HG03442 (cell line): ENCODE data around the gene EFHC1.
"Not testable (repeated sequence)": the region's sequence is repeated elsewhere in the genome, so short reads cannot be mapped to it uniquely, and the experiment has no call there.

ENCODE experiments used
- ATAC-seq: cut with Tn5 transposase; IDR thresholded peaks from one replicate; pipeline ENCODE4 v1.9.1; 2021; ENCODE audit warnings: mild to moderate bottlenecking, moderate library complexity; ENCODE audit not compliant: unreplicated experiment

The EFHC1 gene

DNA sequence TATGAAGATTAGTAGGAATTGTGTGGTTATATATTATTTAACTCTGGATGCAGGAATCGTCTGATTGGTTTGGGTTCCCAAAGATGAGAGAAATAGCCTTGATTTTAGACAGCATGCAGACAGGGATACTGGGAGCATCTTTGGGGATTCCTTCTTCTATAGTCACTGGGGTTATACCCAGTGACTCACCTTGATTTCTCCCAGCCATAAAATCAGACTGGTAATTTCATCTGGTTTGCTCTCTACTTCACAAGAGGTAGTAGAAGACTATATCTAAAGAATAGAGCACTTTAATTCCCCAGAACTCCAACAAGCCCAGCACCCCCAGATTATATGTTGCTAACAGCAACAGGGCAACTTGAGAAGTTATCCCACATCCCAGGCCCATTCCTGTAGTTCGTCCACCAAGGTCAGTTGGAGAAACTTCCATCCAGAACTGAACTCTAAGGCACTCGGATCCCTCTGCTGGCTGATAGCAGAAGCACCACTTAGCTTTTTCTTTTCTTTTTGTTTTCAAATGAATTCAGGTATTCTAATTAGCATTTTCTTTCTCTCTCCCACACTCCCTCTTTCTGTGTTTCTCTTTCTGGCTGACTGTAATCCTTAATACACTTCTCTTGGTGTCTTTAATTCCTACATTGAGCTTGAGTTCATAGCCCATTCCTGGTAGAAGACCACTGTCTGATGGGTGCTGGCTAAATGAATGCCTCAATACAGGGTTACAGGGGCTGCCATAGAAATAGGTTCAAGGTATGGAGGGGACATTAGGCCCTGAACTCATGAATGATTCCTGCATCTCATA is 20.4 kb upstream of the EFHC1 start:
- ATAC-seq: no peak

DNA sequence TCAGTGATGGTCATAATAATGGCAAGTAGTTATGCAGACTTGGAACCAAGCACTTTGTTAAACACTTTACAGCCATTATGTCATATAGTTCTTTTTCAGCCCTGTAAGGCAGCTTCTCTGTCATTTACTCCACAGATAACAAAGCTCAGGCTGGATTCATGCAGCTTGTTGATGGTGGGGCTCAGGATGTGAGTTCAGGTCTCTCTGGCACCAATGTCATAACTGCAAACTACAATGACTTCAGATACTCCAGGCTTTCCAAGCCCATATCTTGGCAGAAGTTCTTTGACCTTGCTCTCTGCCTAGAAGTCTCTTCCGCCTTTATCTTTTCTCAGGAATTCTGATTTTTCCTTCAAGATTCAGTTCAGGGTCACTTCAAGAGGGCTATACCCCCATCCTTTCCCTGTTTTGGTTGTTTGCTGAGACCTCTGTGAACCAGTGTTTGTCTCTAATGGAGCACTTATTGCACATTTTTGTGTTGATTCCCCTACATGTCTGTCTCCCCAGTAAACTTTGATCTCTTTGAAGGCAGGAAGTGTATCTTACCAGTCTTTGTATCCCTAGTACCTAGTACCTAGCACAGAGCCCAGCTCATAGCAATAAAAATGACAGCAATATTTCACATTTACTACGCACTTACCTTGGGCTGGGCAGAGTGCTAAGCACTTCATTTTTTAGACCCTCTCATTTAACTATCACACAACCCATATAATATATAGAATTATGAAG is 19.7 kb upstream of the EFHC1 start:
- no peak for ATAC-seq

DNA sequence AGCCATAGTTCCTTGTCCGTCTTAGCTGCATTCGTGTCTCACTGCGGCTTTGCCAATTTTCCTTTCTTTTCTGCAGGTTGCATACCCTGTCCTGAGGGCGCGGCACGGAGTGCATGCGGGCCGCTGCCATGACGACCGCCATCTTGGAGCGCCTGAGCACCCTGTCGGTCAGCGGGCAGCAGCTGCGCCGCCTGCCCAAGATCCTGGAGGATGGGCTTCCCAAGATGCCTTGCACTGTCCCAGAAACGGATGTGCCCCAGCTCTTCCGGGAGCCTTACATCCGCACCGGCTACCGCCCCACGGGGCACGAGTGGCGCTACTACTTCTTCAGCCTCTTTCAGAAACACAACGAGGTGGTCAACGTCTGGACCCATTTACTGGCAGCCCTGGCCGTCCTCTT is 17.1 kb upstream of the EFHC1 start:
- no peak for ATAC-seq

DNA sequence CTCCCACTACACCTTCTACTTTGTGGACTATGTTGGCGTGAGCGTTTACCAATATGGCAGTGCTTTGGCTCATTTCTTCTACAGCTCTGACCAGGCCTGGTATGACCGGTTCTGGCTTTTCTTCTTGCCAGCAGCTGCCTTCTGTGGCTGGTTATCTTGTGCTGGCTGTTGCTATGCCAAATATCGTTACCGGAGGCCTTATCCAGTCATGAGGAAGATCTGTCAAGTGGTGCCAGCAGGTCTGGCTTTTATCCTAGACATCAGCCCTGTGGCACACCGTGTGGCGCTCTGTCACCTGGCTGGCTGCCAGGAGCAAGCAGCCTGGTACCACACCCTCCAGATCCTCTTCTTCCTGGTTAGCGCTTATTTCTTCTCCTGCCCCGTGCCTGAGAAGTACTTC is 16.5 kb upstream of the EFHC1 start:
- ATAC-seq: no peak

DNA sequence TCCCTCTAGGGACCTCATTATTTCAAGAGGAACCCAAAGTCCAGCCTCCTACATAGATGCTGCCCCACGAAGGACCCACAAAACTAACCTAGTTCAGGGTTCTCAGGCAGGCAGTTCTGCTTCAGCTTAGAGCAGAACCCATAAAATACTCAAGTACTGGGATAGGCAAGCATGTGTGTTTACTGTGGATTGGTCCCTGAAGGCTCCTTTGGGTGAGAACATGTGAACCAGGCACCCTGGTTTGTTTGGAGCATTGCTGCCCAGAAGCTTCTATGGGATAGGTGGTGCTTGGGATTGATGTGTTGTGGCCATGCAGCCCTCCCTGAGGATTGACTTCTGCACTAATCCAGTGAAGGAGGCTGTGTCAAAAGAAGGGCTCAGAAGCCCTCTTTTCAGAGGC is 14.9 kb upstream of the EFHC1 start:
- no peak for ATAC-seq

DNA sequence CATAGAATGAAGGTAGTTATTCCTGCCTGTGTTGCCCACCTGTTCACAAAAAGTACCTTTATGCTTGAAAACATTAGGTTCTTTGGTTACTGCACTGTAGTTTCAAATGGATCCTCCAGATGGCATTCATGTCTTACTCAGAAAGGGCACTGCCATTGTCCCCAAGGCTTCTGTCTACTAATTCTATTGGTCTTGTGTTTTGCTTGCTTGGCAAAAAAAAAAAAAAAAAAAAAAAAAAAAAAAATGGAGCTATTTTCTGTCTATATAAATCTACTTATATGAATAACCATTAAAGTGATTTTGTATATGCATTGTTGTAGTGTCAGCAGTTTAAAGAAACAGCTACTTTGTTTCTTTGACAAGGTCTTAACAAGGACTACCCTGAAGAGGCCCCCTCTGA is 12.7 kb upstream of the EFHC1 start:
- ATAC-seq: no peak

DNA sequence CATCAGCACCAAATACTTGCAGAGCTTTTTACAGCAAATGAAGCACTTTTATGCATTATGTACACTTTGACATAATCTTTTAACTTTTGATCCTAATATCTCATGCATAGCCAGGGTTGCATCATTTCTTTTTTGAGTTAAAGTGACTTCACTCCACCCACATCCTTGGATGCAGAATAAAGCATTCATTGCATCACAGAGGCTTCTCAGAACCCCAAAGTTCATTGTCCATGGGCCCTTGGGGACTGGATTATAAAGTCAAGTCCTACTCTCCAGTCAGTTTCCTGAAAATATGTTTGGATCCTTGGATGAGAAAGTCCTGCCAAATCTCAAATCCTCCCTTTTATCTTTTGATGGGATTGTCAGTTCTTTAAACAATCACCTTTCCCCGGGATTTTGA is 10.6 kb upstream of the EFHC1 start:
- ATAC-seq: no peak

DNA sequence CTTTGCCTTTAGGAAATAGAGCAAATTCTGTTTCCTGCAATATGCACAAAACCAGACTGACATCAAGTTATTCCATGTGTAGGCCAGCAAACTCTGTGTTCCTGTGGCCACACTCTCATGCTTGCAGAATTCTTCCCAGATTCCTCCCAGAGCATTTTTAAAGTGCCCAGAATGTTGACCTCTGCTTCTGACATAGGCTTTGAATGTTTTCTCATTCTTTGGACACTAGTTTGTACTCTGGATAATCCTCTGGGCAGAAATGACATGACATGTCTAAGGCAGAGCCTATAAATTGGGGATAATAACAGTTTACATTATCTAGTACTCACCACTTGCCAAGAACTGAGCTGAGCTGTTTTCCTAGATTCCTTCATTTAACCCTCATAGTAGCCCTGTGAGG is 9.2 kb upstream of the EFHC1 start:
- ATAC-seq: no peak

DNA sequence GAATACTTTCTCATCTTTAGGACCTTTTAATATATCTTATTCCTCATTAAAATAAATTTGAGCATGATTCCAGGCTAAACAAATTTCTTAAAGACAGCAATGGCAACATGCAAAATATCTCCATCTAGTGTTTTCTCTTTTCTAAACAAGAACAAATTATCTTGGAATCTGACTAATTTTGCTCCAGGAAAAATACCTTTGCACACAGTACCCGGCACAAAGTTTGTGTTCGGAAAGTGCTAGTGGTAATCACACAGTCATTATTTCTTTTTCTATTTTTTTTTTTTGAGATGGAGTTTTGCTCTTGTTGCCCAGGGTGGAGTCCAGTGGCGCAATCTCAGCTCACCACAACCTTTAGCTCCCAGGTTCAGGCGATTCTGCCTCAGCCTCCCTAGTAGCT is 8.2 kb upstream of the EFHC1 start:
- ATAC-seq: no peak

DNA sequence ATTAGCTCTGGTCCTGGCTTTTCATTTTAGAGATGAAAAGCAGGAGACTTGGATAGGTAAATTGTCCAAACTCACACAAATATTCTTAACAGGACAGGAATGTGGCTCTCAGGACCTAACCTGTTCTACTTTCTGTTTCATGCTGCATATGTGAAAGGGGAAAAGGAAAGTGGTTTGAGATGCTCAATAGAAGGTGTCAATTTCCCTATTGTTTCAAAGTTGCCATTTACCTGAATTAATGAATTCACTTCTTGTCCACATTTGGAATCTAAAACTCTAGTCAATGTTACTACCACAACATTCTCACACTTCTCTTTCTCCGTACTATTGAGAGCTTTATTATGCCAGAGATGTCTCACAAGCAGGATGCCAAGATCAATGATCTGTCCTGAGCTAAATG is 4.8 kb upstream of the EFHC1 start:
- ATAC-seq: no peak

DNA sequence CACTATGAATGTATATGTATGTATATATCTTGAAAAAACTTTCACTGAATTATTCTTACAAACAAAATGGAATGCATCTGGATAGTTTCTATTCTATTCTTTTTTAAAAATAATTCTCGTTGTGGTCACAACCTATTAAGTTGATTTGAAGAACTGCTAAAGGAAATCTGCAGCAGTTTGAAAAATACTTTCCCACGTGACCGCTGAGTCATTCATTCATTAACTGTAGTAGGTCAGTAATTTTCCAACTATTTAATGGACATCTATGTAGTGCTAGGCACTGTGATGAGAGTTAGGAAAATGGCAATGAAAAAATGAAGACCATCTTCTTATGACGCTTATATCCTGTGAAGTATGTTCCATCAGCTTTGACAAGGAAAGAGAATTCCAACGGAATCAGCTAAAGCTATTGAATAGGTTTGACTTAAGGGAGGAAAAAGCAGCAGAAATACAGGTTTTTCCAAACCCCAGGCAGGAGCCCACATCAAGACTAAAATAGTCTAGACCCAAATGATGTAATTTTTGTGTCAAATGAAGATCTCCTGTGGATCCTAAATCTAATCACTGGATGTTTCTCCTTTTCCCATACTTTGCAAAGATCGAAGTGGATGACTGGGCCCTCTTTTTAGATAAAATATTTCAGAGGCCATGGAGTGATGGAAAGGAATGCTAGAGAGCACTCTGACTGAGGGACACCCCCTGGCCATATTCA is 4.1 kb upstream of the EFHC1 start:
- ATAC-seq: no peak

DNA sequence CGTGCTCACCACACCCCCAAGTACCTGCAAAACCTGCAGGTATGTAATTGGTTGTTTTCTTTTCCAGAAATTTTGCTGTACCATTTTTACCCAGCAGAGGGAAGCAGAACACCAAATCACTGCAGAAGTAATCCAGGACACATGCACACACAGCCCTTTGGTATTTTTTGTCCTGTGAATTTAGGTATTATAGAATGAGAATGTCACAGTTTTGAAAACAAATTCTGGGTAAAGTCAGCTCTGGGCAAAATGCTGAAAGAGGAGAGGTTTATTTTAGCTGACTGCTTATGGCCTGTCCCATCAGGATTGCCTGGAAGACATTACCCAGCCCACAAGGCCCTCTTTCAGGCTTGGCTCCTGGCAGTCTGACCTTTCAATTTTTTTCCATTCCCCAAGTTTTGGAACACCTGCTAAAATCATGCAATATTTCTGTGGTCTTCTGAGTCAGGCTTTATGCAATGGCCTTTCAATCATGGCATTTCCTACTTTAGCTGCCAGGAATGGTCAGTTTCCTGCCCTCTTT is 3.5 kb upstream of the EFHC1 start:
- ATAC-seq: no peak

DNA sequence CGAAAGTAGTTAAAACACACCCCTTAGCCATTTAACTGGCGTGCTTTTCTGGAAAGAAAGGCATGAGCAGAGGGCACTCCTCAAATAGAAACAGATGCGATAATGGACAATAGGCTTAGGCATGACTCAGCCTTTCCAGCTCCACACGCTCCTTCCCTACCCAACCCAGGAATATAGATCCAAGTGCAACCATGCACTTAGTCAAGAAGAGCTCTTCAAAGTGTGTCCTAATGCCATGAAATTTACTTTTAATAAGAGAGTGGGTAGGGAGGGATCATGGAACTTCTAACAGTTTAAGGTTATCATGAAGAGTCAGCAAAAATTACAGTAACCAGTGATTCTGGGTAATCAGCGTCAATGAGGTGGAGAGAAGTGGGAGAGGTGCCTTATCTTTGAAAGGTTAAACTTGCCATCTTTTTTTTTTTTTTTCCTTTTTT is 2.4 kb upstream of the EFHC1 start:
- no peak for ATAC-seq

DNA sequence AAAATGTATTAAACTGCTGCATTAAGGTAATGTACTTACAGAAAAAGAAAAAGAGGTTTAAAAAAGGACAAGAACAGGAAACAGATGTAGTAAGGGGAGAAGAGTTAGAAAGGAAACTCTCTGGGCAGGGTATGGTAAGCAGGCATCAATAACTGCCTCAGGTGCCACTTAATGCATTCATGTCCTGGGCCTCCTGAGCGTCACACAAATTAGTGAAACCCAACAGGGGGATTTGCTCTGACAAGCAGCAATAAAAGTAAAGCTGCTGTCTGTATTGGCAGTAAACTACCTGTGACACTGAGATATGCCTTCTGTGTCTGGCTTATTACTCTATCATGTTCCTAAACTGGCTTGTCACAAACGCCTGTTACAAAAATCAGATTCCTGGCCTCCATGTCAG is 1.5 kb upstream of the EFHC1 start:
- no peak for ATAC-seq

DNA sequence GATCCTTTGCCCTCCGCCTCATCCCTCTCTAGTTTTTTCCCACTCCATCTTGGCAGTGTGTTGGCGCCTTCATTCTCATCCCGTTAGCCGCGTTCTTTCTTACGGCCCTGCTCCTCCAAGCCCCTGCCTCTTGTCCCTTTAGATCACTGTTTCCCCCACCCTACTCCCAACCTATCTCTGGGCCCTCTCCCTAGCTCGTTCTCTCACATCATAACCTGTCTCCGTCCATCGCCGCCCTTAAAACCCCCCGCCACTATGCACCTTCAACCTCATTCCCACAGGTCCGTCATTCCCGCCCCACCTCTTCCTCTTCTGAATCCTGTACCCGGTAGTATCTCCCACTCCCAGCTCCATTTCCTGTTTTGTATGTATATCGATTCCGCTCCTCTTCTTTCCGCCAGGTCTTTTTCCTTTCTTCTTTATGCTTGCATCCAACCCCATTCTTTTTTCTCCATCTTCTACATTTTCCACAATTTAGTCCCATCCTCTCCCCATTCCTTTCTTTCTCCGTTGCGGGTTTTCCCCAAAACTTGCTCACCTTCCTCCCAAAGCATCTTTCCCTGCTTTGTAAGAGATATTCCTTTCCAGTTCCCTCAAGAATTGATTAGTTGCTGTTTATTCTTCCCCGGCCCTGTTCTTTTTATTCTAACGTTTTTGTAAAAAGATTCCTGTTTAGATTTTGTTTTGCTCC is 671 bp downstream of the EFHC1 start:
- ATAC-seq: no peak

DNA sequence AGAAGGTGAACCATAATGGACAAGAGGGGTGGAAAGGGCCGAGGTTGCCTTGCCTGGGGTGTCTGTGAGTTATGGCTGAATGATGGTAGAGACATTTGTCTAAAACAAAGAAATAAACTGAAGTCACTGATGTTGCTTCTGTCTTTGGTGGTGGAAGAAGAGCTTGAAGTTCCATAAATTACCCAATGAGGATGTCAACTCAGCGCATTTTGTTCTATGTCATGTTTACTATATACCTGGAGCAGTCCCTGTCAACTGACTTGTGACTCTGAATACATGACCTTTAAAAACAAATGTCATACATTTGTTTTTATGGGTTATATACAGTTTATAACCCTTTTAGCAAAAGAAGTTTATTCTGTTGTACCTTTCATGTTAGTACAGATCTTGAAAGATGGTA is 2.0 kb downstream of the EFHC1 start:
- no peak for ATAC-seq

DNA sequence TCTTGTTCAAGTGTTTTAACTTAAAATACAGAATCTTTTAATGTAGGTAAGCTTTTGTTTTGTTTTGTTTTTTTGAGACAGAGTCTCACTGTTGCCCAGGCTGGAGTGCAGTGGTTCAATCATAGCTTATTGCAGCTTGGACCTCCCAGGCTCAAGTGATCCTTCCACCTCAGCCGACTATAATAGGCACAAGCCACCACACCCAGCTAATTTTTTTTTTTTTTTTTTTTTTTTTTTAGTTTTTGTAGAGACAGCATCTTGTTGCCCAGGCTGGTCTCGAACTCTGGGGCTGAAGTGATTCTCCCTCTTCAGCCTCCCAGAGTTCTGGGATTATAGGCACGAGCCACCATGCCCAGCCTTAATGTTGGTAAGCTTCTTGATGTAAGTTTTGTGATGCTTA is 3.3 kb downstream of the EFHC1 start:
- no peak for ATAC-seq

DNA sequence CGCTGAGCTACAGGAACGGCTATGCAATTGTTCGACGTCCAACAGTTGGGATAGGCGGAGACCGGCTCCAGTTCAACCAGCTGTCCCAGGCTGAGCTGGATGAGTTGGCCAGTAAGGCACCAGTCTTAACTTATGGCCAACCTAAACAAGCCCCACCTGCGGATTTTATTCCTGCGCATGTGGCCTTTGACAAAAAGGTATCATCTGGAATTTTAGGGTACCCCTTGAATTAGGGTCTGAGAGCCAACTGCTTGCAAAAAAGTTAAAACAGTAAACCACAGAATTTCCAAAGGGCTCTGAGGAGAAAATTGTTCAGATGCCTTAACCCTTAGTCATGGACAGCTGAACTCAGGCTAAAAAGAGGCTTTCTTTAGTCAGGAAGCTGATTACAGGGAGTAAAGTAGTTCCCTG is 3.8 kb downstream of the EFHC1 start:
- ATAC-seq: no peak

DNA sequence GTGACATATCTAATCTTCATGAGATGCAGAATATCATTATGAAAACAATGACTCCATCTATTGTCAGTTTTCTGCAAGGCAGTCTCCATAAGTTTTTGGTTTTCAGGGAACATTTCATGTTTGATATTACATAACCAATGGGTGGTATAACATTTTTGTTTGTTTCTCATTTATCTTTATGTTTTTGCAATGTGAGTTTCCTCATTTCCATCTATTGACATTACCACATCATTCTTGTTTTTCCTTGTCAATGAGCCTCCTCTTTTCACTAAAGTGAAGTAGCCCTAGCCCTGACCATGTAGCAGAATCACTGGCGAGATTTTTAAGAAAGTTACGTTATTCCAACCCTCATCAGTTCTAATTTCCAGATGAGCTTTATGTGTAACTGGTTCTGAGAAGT is 4.4 kb downstream of the EFHC1 start:
- ATAC-seq: no peak

DNA sequence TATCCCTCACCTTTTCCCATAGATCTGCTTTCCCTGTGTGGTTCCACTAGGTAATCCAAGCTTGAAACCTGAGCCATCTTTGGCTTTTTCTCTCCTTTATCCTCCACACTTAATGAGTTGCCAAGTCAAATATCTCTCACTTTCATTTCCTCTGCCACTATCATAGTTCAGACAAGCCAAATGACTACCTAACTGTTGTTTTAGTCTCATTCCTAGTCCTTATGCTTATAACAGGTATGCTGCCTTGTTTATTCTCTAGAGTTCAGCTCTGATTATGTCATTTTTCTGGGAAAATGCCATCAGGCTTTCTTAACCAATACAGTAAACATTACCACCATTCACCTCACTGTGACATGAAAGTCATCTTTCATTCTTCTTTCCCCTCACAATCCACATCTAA is 6.5 kb downstream of the EFHC1 start:
- no peak for ATAC-seq

DNA sequence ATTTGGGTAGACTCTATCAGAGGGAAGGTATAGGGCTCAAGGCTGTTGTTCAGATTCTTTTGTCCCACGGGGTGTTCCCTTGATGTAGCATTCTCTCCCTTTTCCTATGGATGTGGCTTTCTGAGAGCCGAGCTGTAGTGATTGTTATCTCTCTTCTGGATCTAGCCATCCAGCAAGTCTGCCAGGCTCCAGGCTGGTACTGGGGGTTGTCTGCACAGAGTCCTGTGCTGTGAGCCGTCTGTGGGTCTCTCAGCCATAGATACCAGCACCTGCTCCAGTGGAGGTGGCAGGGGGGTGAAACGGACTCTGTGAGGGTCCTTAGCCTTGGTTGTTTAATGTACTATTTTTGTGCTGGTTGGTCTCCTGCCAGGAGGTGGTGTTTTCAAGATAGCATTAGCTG is 13.2 kb downstream of the EFHC1 start:
- ATAC-seq: not testable (repeated sequence)
